ENCODE results near the gene ENHO.

ENHO gene

GRCh38 chr9:34514816-34515215, 8.0 kb downstream of the ENHO start:
- Mint-ChIP-seq H3K4me1 (ENCODE audit: low read depth in 2 of 2) (peaks cover 0 to 10% of the 10 kb centered on the region in 2 donors), H3K4me3 (no peak overlapping the region), H3K27me3 (peaks cover 0 to 19% of the 10 kb centered on the region in 2 donors), H3K9me3 (no peaks in the 10 kb centered on the region), H3K27ac (no peak overlapping the region), H3K36me3 (ENCODE audit: insufficient read depth) (no peaks in the 10 kb centered on the region)
- ATAC-seq (replicated peaks) = no peak
- DNase-seq = no peak

DNA sequence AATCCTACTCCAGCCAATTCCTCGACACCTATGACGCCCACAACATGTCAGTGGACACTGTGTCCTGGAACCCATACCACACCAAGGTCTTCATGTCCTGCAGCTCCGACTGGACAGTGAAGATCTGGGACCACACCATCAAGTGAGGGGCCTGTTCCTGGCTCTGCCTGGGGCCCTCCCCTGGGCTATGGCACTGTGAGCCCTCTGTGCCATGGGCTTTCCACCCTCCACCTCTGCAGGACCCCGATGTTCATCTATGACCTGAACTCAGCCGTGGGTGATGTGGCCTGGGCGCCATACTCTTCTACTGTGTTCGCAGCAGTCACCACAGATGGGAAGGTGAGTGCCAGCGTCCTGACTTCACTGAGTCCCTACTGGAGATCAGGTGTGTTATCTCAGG, 8.4 kb downstream of the ENHO start:
- no peaks in the 10 kb centered on the region for H3K36me3 Mint-ChIP-seq (ENCODE audit: insufficient read depth)
- H3K9me3 Mint-ChIP-seq = no peaks in the 10 kb centered on the region
- H3K27ac Mint-ChIP-seq = no peak overlapping the region
- DNase-seq = no peak
- peaks cover 0 to 19% of the 10 kb centered on the region in 2 donors for H3K27me3 Mint-ChIP-seq
- no peak for ATAC-seq (replicated peaks)
- H3K4me3 Mint-ChIP-seq = no peak overlapping the region
- H3K4me1 Mint-ChIP-seq (ENCODE audit: low read depth in 2 of 2) = peaks cover 0 to 10% of the 10 kb centered on the region in 2 donors

GRCh38 chr9:34513567-34514214, 9.1 kb downstream of the ENHO start:
- H3K27me3 Mint-ChIP-seq = peaks cover 0 to 19% of the 10 kb centered on the region in 2 donors
- H3K27ac Mint-ChIP-seq = no peak overlapping the region
- no peak for DNase-seq
- no peak for ATAC-seq (replicated peaks)
- no peaks in the 10 kb centered on the region for H3K36me3 Mint-ChIP-seq (ENCODE audit: insufficient read depth)
- H3K9me3 Mint-ChIP-seq = no peaks in the 10 kb centered on the region
- peaks cover 0 to 10% of the 10 kb centered on the region in 2 donors for H3K4me1 Mint-ChIP-seq (ENCODE audit: low read depth in 2 of 2)
- H3K4me3 Mint-ChIP-seq = no peak overlapping the region

DNA sequence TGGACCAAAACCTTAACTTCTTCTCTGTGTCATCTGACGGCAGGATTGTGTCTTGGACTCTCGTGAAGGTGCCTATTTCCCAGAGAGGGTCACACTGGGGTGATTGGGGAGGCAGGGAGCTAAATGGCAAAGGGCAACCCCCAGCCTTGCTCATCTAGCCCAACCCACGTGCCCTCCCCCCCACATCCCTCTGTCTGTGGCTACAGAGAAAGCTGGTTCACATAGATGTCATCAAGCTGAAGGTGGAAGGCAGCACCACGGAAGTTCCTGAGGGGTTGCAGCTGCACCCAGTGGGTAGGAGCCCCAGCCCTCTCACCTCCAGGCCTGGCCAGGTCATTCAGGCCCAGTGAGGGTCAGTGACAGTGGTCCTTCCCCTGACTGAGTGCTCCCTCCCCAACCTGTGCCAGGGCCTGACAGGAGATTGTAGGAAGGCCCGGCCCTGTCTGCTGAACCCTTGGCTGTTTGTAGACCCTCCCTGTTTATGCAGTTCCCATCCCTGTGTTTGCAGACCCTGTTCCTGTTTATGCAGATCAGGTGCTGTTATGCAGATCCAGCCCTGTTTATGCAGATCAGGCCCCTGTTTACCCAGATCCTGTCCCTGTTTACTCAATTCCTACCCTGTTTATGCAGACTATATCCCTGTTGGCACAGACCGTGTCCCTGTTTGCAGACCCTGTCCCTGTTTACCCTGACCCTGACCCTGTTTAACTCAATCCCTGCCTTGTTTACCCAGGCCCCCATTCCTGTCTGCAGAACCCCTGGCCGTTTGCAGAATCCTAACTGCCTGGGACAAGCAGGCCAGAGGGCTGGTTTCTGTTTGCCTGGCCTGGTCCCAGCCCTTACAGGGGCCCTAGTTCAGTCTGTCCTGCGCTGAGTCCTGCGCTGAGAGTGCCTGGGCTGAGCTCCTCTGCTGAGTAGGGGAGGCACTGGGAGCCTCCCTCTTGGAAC, 10.4 kb downstream of the ENHO start:
- no peaks in the 10 kb centered on the region for H3K36me3 Mint-ChIP-seq (ENCODE audit: insufficient read depth)
- DNase-seq = no peak
- ATAC-seq (replicated peaks) = no peak
- H3K4me1 Mint-ChIP-seq (ENCODE audit: low read depth in 2 of 2) = peaks cover 0 to 3% of the 10 kb centered on the region in 2 donors
- H3K9me3 Mint-ChIP-seq = no peaks in the 10 kb centered on the region
- no peak overlapping the region for H3K27ac Mint-ChIP-seq
- H3K27me3 Mint-ChIP-seq = peaks cover 0 to 19% of the 10 kb centered on the region in 2 donors
- no peak overlapping the region for H3K4me3 Mint-ChIP-seq

- DNase-seq = no peak
- Mint-ChIP-seq H3K9me3 (no peaks in the 10 kb centered on the region), H3K27me3 (peaks cover 0 to 25% of the 10 kb centered on the region in 2 donors)
Measured at GRCh38 chr9:34510497-34511468, 12.0 kb downstream of the ENHO start.

GRCh38 chr9:34508951-34509350, 13.8 kb downstream of the ENHO start:
- Mint-ChIP-seq H3K36me3 (ENCODE audit: insufficient read depth) (no peaks in the 10 kb centered on the region), H3K27ac (no peak overlapping the region), H3K4me1 (ENCODE audit: low read depth in 2 of 2) (no peaks in the 10 kb centered on the region), H3K9me3 (no peaks in the 10 kb centered on the region), H3K27me3 (peaks cover 6 to 30% of the 10 kb centered on the region in 2 donors), H3K4me3 (no peak overlapping the region)
- no peak for DNase-seq
- ATAC-seq (replicated peaks) = no peak

More at GRCh38 chr9:34510497-34511468, 12.0 kb downstream of the ENHO start:
- H3K4me3 Mint-ChIP-seq = no peak overlapping the region
- no peak overlapping the region for H3K27ac Mint-ChIP-seq
- no peaks in the 10 kb centered on the region for H3K36me3 Mint-ChIP-seq (ENCODE audit: insufficient read depth)
- H3K4me1 Mint-ChIP-seq (ENCODE audit: low read depth in 2 of 2) = no peaks in the 10 kb centered on the region
- no peak for ATAC-seq (replicated peaks)

DNA sequence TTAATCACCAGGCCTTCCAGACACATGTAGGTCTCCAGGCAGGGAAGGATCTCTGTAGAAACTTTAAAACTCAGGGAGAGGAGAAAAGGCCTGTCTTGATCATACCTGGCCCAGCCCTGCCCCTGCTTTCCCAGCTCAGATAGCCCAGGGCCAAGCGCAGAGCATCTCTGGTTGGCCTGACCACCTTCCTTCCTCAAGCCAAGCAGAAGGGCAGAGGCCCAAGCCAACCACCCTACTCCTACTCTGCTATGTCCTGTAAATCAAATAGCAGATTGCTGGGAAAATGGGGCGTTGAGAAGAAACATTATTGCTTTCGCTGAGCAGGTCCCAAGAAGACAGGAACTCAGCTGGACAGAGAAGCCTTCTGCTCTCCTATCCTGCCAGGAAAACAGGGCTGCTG, 14.3 kb downstream of the ENHO start:
- Mint-ChIP-seq H3K4me3 (no peak overlapping the region), H3K27me3 (peaks cover 6 to 35% of the 10 kb centered on the region in 2 donors), H3K36me3 (ENCODE audit: insufficient read depth) (no peaks in the 10 kb centered on the region), H3K9me3 (no peaks in the 10 kb centered on the region), H3K4me1 (ENCODE audit: low read depth in 2 of 2) (no peaks in the 10 kb centered on the region), H3K27ac (no peak overlapping the region)
- ATAC-seq (replicated peaks) (no peak), DNase-seq (no peak)

- ATAC-seq (replicated peaks) (no peak), DNase-seq (no peak)
- Mint-ChIP-seq H3K27me3 (peaks cover 6 to 36% of the 10 kb centered on the region in 2 donors), H3K27ac (no peak overlapping the region), H3K36me3 (ENCODE audit: insufficient read depth) (no peaks in the 10 kb centered on the region), H3K4me1 (ENCODE audit: low read depth in 2 of 2) (no peaks in the 10 kb centered on the region), H3K4me3 (no peak overlapping the region), H3K9me3 (no peaks in the 10 kb centered on the region)
Measured at GRCh38 chr9:34507966-34508365, 14.8 kb downstream of the ENHO start.

DNA sequence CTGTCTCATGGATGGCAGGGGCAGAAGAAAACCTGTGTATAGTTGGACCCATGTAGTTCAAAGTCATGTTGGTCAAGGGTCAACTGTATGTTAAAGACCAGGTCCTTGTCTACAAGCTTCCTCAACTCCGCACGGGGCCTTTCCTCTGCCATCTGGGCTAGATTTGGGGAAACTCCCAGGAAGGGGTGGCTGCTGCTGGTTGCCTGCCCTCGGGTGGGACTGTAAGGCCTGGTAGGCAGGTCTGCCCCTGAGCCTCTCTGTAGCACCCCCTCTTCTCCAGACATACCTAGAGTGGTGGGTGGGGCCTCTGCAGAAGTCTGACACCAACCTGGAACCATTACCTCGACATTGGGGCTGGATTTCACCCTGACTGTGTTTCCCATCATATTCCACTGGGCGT, 15.2 kb downstream of the ENHO start:
- ATAC-seq (replicated peaks) = no peak

GRCh38 chr9:34506623-34507022, 16.2 kb downstream of the ENHO start:
- Mint-ChIP-seq H3K9me3 (no peaks in the 10 kb centered on the region), H3K27ac (no peak overlapping the region), H3K4me3 (no peak overlapping the region), H3K27me3 (peaks cover 6 to 32% of the 10 kb centered on the region in 2 donors), H3K36me3 (ENCODE audit: insufficient read depth) (no peaks in the 10 kb centered on the region), H3K4me1 (ENCODE audit: low read depth in 2 of 2) (no peaks in the 10 kb centered on the region)
- ATAC-seq (replicated peaks) (no peak), DNase-seq (no peak)

More for the DNA sequence above, 15.2 kb downstream of the ENHO start:
- H3K27me3 Mint-ChIP-seq = peaks cover 6 to 32% of the 10 kb centered on the region in 2 donors
- no peaks in the 10 kb centered on the region for H3K4me1 Mint-ChIP-seq (ENCODE audit: low read depth in 2 of 2)
- H3K36me3 Mint-ChIP-seq (ENCODE audit: insufficient read depth) = no peaks in the 10 kb centered on the region
- no peaks in the 10 kb centered on the region for H3K9me3 Mint-ChIP-seq
- no peak overlapping the region for H3K27ac Mint-ChIP-seq
- no peak for DNase-seq
- H3K4me3 Mint-ChIP-seq = no peak overlapping the region

- ATAC-seq (replicated peaks) (no peak), DNase-seq (no peak)
- H3K4me1 Mint-ChIP-seq (ENCODE audit: low read depth in 2 of 2) = no peaks in the 10 kb centered on the region
- no peak overlapping the region for H3K27ac Mint-ChIP-seq
- peaks cover 6 to 32% of the 10 kb centered on the region in 2 donors for H3K27me3 Mint-ChIP-seq
- no peaks in the 10 kb centered on the region for H3K9me3 Mint-ChIP-seq
- no peak overlapping the region for H3K4me3 Mint-ChIP-seq
- no peaks in the 10 kb centered on the region for H3K36me3 Mint-ChIP-seq (ENCODE audit: insufficient read depth)
Measured at GRCh38 chr9:34505370-34506120, 17.2 kb downstream of the ENHO start.

GRCh38 chr9:34503406-34503805, 19.4 kb downstream of the ENHO start:
- no peak for ATAC-seq (replicated peaks)
- H3K36me3 Mint-ChIP-seq (ENCODE audit: insufficient read depth) = no peaks in the 10 kb centered on the region
- DNase-seq = no peak
- H3K4me1 Mint-ChIP-seq (ENCODE audit: low read depth in 2 of 2) = no peaks in the 10 kb centered on the region
- no peak overlapping the region for H3K27ac Mint-ChIP-seq
- H3K27me3 Mint-ChIP-seq = peaks cover 6 to 38% of the 10 kb centered on the region in 2 donors
- H3K9me3 Mint-ChIP-seq = no peaks in the 10 kb centered on the region
- no peak overlapping the region for H3K4me3 Mint-ChIP-seq
